Measurements from ENCODE around the gene ARR3.
"Not testable (repeated sequence)": the region's sequence is repeated elsewhere in the genome, so short reads cannot be mapped to it uniquely, and the experiment has no call there.

Gene ARR3

DNA sequence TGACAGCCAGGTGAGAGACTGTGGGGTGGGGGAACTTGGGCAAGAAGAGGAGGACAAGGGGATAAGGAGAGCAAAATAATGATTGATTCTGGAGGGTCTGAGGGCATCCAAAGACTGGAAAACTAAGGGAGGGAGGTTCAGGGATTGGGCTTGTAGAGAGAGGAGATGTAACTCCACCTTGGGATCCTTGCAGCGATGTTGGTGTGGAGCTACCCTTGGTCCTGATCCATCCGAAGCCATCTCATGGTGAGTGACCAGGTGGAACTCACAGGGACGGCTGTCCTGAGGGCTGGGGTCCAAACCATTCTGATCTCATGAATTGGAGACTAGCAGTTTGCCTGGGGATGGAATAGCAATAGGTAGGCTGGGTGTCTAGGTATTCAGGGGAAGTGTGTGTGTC, 12.4 kb downstream of the ARR3 start:
- no peak for DNase-seq (ENCODE audit: low read depth)

DNA sequence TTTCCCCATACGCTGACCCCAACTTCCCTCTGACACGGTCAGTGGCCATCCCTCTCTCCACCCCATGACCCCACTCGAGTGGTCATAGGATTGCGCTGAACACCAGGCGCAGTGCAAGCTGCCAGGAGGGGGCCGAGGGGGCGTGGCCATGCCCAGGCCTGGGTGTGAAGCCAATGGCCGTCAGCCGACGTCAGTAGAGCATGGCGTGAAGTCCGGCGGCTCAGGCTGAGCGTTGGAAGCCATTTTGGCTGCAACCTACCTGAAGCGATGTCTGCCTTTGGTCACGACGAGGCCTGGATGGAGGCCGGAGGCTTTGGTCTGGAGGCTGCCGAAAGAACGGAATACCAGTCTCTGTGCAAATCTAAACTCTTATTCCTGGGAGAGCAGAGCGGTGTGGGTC, 13.8 kb downstream of the ARR3 start, which contains the start of gene RAB41:
RAB41 (plus strand) TSS at position 222 of the 400 bp plus-strand sequence; CDS start at position 268, 46 bp downstream.
- DNase-seq (ENCODE audit: low read depth), result no peak

DNA sequence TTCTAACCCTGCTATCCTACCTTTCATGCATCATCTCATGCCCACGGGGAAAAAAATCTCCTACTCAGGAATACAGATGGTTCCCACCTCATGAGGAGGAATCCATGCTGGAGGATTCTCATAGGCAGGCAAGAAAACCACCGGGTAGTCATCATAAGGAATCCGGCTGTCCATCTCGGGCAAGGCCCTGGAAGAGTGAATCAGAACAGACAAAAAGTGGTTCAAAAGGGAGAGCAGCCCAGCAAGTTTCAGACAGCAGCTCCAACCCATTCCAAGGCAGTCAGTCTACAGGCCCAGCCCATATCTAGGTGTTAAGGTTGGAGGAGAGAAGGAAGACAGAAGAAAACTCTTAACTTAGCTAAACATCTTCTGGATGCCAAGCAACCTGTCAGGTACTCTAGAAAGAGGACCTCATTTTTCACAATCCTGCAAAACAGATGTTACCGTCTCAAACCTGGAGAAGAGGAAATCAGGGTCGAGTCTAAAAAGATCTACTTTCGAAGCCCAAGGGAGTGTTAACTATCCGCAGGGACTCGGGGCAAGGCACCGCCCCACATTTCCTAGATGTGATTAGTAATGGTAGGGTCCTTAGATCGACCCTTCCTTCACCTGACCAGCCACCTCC, 21.1 kb downstream of the ARR3 start:
- peak; percentile 61 for DNase-seq (ENCODE audit: low read depth)

DNA sequence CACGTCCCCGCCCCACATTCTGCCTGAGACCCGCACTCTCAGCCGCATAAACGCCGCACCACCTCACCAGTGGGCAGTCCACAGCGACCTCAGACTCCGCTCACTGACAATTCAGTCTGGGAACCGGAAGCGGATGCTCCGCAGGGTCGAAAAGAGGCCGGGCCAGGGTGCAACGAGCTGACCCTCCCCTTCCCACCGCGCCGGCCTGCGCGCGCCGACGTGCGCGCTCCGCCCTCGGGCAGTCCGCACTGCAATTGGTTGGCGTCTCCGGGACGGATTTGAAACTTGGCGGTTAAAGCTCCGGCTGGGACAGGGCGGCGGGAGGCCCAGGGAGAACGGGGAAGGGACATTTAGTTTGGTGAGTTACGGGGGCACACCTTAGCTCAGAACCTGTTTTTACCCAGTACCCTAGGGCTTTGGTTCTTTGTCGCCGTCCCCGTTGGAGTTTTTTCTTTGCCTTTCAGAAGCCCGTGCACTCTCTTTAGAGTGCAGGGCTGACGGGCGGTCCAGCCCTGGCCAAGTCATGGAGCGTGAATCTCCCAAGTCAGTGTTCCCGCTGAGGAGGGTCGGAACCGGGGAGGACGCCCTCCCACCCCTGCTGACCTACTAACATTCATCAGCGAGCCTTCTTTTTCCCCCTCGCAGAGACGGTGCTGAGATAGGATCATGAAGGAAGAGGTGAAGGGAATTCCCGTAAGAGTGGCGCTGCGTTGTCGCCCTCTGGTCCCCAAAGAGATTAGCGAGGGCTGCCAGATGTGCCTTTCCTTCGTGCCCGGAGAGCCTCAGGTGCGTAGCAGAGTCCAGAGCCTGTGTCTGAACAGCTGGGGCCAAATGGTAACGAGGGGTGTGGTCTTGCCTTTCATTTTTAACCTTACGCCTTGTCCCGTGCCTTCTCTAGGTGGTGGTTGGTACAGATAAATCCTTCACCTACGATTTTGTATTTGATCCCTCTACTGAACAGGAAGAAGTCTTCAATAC, 21.9 kb downstream of the ARR3 start, which contains the start of the genes KIF4A and PDZD11:
KIF4A (plus strand) TSS at position 312 of the 978 bp plus-strand sequence; CDS start at position 667, 355 bp downstream.
PDZD11 (minus strand) TSS at position 135 of the 978 bp plus-strand sequence. CDS start 586 bp downstream, outside the sequence.
- DNase-seq (ENCODE audit: low read depth), result peak; percentile 86

DNA sequence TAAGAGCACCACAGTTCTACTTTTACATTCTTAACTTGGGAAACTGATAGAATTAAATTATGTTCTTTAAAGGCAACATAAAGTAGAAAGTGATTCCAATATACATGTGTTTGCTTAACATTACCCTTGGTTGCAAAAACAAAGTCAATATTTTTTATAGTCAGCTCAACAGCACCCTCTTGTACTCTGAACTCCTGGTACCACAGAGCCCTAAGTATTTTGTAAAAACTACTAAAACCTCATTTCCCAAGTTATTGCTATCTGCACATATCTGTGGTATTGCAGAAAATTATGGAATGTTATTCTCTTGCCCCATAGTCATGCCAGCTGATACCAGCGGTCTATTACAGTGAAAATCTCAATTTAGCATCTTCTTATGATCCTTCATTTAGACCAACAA, 24.7 kb downstream of the ARR3 start:
- DNase-seq (ENCODE audit: low read depth), result peak; percentile 2

DNA sequence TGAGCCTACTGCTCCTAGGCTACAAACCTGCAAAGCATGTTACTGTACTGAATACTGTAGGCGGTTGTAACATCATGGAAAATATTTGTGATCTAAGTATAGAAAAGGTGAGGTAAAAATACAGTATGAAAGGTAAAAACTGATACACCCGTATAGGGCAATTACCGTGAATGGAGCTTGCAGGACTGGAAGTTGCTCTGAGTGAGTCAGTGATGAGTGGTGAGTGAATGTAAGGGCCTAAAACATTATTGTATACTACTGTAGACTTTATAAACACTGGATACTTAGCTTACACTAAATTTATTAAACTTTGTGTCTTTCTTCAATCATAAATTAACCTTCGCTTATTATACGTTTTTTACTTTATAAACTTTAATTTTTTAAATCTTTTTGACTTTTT, 25.5 kb downstream of the ARR3 start:
- DNase-seq (ENCODE audit: low read depth), result peak; percentile 59

DNA sequence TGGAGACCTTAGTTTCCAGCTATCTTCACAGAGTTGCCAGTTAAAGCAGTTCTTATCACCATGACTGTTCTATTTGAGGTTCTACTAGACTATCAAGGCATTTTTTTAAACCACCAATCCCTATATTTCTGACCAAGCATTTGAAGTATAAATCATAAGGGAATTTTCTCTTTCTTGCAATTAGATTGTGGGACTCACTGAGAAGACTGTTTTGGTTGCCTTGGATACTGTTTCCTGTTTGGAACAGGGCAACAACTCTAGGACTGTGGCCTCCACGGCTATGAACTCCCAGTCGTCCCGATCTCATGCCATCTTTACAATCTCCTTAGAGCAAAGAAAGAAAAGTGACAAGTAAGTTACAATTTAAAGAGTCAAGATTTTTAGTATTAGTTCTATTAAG, 33.6 kb downstream of the ARR3 start:
- no peak for DNase-seq (ENCODE audit: low read depth)

DNA sequence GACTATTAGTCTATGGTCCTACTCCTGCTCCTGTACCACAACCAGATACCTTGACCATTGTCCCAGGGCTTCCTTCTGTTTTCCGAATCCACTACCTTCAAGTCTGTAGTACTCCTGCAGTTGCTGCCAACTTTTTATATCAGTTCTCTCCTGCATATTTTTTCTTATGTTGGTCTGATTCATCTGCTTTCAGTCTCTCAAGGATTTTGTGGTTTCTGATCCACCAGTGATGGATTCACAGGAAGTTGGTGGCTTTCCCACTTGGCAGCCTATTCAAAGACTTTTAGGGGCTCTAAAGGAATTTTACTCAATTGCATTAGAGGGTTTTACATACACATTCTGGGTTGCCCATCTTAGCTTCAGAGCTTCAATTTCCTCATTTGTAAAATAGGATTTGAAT, 45.4 kb downstream of the ARR3 start:
- DNase-seq (ENCODE audit: low read depth), result peak; percentile 61

DNA sequence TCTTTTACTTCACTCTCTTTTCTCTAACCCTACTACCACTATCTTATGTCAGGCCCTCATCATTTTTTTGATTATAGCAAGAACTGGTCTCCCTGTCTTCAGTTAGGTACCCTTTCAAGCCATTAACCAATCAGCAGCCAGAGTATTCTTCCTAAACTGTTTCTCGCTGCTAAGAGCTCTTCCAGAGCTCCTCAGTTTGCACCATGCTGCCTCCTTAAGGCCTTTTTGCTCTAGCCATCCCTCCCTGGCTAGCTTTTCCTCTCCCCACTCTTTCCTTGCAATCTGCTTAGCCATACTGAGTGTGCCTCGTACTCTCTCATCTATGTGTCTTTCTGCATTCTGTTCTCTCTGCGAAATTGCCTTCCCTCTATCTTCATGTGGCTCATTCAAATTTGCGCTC, 54.6 kb downstream of the ARR3 start:
- DNase-seq (ENCODE audit: low read depth), result no peak

DNA sequence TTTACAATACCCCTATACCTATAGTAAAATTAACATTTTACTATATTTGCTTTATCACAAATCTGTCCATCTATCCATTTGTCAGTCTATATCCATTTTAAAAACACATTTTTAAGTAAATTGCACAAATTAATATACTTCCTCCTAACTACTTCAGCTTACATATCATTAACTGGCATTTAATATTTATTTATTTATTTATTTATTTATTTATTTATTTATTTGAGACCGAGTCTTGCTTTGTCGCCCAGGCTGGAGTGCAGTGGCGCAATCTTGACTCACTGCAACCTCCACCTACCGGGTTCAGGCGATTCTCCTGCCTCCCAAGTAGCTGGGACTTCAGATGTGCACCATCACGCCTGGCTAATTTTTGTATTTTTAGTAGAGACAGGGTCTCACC, 55.5 kb downstream of the ARR3 start:
- not testable (repeated sequence) for DNase-seq (ENCODE audit: low read depth)

DNA sequence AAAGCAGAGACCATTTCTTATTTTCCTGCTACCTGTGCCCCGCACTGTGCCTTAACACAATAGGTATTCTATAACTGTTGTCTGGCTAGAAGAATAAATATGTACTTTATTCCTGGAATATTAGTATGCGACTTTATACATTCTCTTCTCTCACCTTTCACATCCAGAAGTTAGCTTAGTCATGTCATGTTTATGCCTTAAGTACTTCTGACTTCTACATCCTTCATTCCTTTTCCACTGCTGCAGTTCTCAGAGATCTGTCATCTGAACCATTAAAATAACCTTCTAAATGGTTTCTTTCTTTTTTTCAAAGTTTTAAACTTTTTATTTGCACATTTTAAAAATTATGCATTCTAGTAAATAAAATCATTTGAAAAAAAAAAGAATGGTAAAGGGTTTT, 56.2 kb downstream of the ARR3 start:
- DNase-seq (ENCODE audit: low read depth), result peak; percentile 3

DNA sequence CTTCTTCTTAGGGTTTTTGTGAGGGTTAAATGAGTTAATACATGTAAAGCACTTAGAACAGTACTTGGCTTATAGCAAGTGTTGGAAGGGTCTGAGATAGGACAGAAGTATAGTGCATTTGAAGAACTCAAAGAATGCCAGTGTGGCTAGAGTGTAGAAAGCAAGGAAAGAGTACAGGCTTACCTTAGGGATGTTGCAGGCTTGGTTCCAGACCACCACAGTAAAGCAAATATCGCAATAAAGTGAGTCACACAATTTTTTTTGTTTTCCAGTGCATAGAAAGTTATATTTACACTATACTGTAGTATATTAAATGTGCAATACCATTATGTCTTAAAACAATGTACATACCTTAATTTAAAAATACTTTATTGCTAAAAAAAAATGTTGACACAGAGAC, 63.0 kb downstream of the ARR3 start:
- no peak for DNase-seq (ENCODE audit: low read depth)

All from ELR (cell line).